Suprapubic skin (tissue), 4 donors: ENCODE results near the gene TOM1L2. TPM values are rescaled to one million over a fixed set of nuclear protein-coding genes. Genes with fewer than 3 reads are reported as not detected.

Source experiments
- DNase-seq, 2 donors: peaks; one replicate each; pipeline ENCODE4 v3.0.0-alpha.2; 2019; ENCODE audit warnings: low spot score in 2 of 2
- H3K27ac ChIP-seq: fragments of 200-600 bp; sonication (generic); one replicate; pipeline ENCODE4 v1.5.1; 2019
- H3K27me3 ChIP-seq: fragments of 200-600 bp; sonication (generic); one replicate; pipeline ENCODE4 v1.5.1; 2019
- H3K36me3 ChIP-seq: fragments of 200-600 bp; sonication (generic); one replicate; pipeline ENCODE4 v1.5.1; 2019
- H3K4me1 ChIP-seq: fragments of 200-600 bp; sonication (generic); one replicate; pipeline ENCODE4 v1.5.1; 2019
- H3K4me3 ChIP-seq: fragments of 200-600 bp; sonication (generic); one replicate; pipeline ENCODE4 v1.5.1; 2019; ENCODE audit warnings: mild to moderate bottlenecking
- H3K9me3 ChIP-seq: fragments of 200-600 bp; sonication (generic); one replicate; pipeline ENCODE4 v1.5.1; 2019
- EP300 ChIP-seq: sonication (generic); formaldehyde crosslinking; IDR thresholded peaks from one replicate; pipeline ENCODE4 v1.6.1; 2017; ENCODE audit warnings: antibody characterized with exemption
- POLR2A ChIP-seq, 2 donors: fragments of 450-650 bp; IDR thresholded peaks; one replicate each; pipeline ENCODE4 v1.6.1; 2017; ENCODE audit warnings: antibody characterized with exemption in 2 of 2, mild to moderate bottlenecking in 2 of 2, moderate library complexity in 2 of 2
- POLR2AphosphoS5 ChIP-seq, 3 donors: sonication (generic); formaldehyde crosslinking; IDR thresholded peaks; one replicate each; pipeline ENCODE4 v1.6.1; 2017; ENCODE audit warnings: antibody characterized with exemption in 3 of 3
- WGBS: methylation state at CpG from one replicate; pipeline ENCODE4 v1.1.5; 2018; 5-methylcytosine and 5-hydroxymethylcytosine counted together
- total RNA-seq, 4 donors: library from RNA; depleted of rRNA; stranded (reverse); fragments of >200 nt; gene quantifications; one replicate each; pipeline ENCODE4 v1.1.0, GENCODE V29; 2016
- TF ChIP-seq, protein P1 (sequence below), 2 donors: fragments of 200-600 bp in 1 of 2; fragments of 450-650 bp in 1 of 2; sonication (generic) in 1 of 2; IDR thresholded peaks; one replicate each; pipeline ENCODE4 v1.5.1; 2016 to 2019; ENCODE audit warnings: antibody characterized with exemption in 2 of 2, mild to moderate bottlenecking in 1 of 2, moderate library complexity in 1 of 2

The TOM1L2 gene
- total RNA-seq, 4 donors from 2014 or later, result 128 to 259 (median 162) TPM

- Histone ChIP-seq H3K9me3 (no peaks in the 10 kb centered on the region), H3K4me1 (peaks cover 5% of the 10 kb centered on the region), H3K36me3 (peaks cover 8% of the 10 kb centered on the region), H3K27me3 (no peaks in the 10 kb centered on the region), H3K27ac (no peak overlapping the region), H3K4me3 (no peak overlapping the region)
- no peak for DNase-seq
- TF ChIP-seq POLR2A (IDR thresholded peaks at IDR 0.05) (no peak), POLR2AphosphoS5 (IDR thresholded peaks at IDR 0.05) (no peak)
- TF ChIP-seq, protein P1, sequence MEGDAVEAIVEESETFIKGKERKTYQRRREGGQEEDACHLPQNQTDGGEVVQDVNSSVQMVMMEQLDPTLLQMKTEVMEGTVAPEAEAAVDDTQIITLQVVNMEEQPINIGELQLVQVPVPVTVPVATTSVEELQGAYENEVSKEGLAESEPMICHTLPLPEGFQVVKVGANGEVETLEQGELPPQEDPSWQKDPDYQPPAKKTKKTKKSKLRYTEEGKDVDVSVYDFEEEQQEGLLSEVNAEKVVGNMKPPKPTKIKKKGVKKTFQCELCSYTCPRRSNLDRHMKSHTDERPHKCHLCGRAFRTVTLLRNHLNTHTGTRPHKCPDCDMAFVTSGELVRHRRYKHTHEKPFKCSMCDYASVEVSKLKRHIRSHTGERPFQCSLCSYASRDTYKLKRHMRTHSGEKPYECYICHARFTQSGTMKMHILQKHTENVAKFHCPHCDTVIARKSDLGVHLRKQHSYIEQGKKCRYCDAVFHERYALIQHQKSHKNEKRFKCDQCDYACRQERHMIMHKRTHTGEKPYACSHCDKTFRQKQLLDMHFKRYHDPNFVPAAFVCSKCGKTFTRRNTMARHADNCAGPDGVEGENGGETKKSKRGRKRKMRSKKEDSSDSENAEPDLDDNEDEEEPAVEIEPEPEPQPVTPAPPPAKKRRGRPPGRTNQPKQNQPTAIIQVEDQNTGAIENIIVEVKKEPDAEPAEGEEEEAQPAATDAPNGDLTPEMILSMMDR (IDR thresholded peaks at IDR 0.05), result peak in 1 of 2 donors; percentile 55
- 73% methylated on average over 9 of the region's 9 CpGs for WGBS
Observed at GRCh38 chr17:18004884-18005305, 32.7 kb upstream of the TOM1L2 start.

DNA sequence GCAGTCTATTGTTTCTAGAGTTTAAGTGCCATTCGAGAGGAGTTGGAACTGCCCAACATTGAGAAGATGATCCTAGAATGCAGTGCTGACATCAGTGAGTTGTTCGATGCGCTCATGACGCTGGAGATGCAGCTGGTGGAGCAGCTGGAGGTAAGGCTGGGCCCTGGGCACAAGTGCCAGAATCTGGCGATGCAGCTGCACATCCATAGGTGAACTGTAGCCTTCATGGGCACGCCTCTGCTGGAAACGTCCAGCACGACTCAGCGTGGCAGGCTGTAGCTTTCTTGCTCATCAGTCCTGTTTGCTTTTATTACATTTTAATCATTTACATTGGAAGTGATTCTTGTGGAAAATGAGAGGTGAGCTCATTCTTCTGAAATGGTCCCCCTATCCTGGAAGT is 32.1 kb upstream of the TOM1L2 start:
- TF ChIP-seq EP300 (no peak), POLR2AphosphoS5 (IDR thresholded peaks at IDR 0.05) (no peak), POLR2A (IDR thresholded peaks at IDR 0.05) (no peak)
- TF ChIP-seq, protein P1 (IDR thresholded peaks at IDR 0.05), result no peak
- WGBS, result 58% methylated on average over 9 of the region's 9 CpGs
- Histone ChIP-seq H3K27me3 (no peaks in the 10 kb centered on the region), H3K4me1 (peaks cover 5% of the 10 kb centered on the region), H3K9me3 (no peaks in the 10 kb centered on the region), H3K4me3 (no peak overlapping the region), H3K27ac (no peak overlapping the region), H3K36me3 (peaks cover 6% of the 10 kb centered on the region)
- DNase-seq, result no peak

DNA sequence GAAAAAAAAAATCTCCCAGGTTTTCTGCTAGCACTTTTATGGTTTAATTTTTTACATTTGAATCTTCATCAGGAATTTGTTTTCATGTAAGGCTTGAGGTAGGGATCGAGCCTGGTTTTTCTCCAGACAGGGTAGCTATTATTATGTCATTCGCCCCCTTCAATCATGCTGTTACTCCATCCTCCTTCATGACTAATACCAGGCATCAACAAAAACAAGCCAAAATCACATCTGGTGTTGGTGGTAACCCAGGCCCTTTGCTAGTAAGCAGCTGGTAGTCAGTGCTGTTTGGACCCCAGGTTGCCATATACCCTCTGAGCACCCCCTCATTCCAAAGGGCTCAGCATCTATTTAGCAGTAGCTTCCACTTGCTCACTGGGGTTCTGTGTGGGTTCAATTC is 30.0 kb upstream of the TOM1L2 start:
- no peak for DNase-seq
- H3K9me3 ChIP-seq, result no peaks in the 10 kb centered on the region
- H3K36me3 ChIP-seq, result peaks cover 4% of the 10 kb centered on the region
- no peak overlapping the region for H3K27ac ChIP-seq
- TF ChIP-seq POLR2A (IDR thresholded peaks at IDR 0.05), result no peak
- no peak for TF ChIP-seq POLR2AphosphoS5 (IDR thresholded peaks at IDR 0.05)
- no peak for TF ChIP-seq EP300
- TF ChIP-seq, protein P1 (IDR thresholded peaks at IDR 0.05), result no peak
- no peak overlapping the region for H3K4me3 ChIP-seq
- 86% methylated on average over 2 of the region's 2 CpGs for WGBS
- H3K4me1 ChIP-seq, result peaks cover 2% of the 10 kb centered on the region
- no peaks in the 10 kb centered on the region for H3K27me3 ChIP-seq

DNA sequence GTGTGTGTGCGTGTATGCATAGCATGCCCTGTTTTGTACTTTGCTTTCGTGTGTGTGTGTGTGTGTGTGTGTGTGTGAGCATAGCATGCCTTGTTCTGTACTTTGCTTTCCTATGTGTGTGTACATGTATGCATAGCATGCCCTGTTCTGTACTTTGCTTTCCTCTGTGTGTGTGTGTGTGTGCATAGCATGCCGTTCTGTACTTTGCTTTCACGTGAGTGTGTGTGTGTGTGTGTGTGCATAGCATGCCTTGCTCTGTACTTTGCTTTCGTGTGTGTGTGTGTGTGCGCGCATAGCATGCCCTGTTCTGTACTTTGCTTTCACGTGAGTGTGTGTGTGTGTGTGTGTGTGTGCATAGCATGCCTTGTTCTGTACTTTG is 27.8 kb upstream of the TOM1L2 start:
- TF ChIP-seq, protein P1 (IDR thresholded peaks at IDR 0.05), result no peak
- TF ChIP-seq EP300 (no peak), POLR2AphosphoS5 (IDR thresholded peaks at IDR 0.05) (no peak), POLR2A (IDR thresholded peaks at IDR 0.05) (no peak)
- Histone ChIP-seq H3K36me3 (no peaks in the 10 kb centered on the region), H3K27me3 (no peaks in the 10 kb centered on the region), H3K4me3 (no peak overlapping the region), H3K4me1 (peaks cover 1% of the 10 kb centered on the region), H3K27ac (no peak overlapping the region), H3K9me3 (no peaks in the 10 kb centered on the region)
- WGBS, result 82% methylated on average over 7 of the region's 8 CpGs
- no peak for DNase-seq

DNA sequence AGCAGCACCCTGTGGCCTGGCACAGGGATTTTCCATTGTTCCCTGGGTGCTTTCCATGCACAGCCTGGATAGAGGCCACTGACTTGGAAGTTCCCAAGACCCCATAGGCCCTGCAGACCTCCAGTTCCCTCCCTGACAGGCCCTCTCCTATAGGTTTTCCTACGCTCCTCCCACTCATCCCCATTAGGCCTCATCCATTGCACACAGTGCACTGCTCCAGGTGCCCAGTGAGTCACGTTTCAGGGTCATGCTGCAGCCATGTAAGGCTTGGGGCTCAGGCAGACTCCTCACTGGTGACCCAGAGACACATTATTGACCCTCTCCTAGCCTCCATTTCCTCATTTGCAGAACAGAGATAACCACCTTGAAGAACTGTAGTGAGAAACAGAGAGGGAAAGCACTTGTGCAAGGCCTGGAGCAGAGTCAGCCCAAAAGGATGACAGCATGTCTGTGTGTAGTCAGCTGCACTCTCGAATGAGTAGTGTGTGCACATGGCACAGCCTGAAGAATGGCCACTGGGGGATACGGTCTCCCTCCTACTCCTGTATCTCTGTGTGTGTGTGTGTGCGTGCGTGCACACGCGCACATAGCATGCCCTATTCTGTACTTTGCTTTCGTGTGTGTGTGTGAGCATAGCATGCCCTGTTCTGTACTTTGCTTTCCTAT is 27.3 kb upstream of the TOM1L2 start:
- no peak for DNase-seq
- TF ChIP-seq EP300, result no peak
- TF ChIP-seq POLR2AphosphoS5 (IDR thresholded peaks at IDR 0.05), result no peak
- no peak for TF ChIP-seq POLR2A (IDR thresholded peaks at IDR 0.05)
- TF ChIP-seq, protein P1 (IDR thresholded peaks at IDR 0.05), result no peak
- no peaks in the 10 kb centered on the region for H3K36me3 ChIP-seq
- no peaks in the 10 kb centered on the region for H3K9me3 ChIP-seq
- H3K27ac ChIP-seq, result no peak overlapping the region
- WGBS, result 81% methylated on average over 9 of the region's 9 CpGs
- peaks cover 5% of the 10 kb centered on the region for H3K4me1 ChIP-seq
- H3K27me3 ChIP-seq, result no peaks in the 10 kb centered on the region
- no peak overlapping the region for H3K4me3 ChIP-seq
